GM21786 (cell line): Measurements from ENCODE around the gene SPACA4.

Source experiments
- ATAC-seq: cut with Tn5 transposase; IDR thresholded peaks from one replicate; pipeline ENCODE4 v1.9.1; 2021; ENCODE audit not compliant: unreplicated experiment

Gene SPACA4

GRCh38 chr19:48646722-48647216 is 40.2 kb downstream of the SPACA4 start:
- no peak for ATAC-seq

- ATAC-seq = no peak
Observed at GRCh38 chr19:48648134-48648533, 41.6 kb downstream of the SPACA4 start.

GRCh38 chr19:48650974-48651682 is 44.6 kb downstream of the SPACA4 start:
- ATAC-seq = no peak

GRCh38 chr19:48651683-48652048 is 45.1 kb downstream of the SPACA4 start:
- no peak for ATAC-seq

- no peak for ATAC-seq
Observed at GRCh38 chr19:48654299-48655059, 47.9 kb downstream of the SPACA4 start.

- no peak for ATAC-seq
Observed at GRCh38 chr19:48656840-48657474, 50.4 kb downstream of the SPACA4 start.
